HEK293T (cell line): ENCODE data around the gene SGMS1.

ENCODE experiments used
- BHLHE40 ChIP-seq: fragments of 450-650 bp; IDR thresholded peaks from 2 replicates; pipeline ENCODE4 v1.6.1; 2016; ENCODE audit warnings: mild to moderate bottlenecking, moderate library complexity, borderline replicate concordance
- ELF4 ChIP-seq: fragments of 450-650 bp; IDR thresholded peaks from 2 replicates; pipeline ENCODE4 v1.6.1; 2017; ENCODE audit warnings: antibody characterized with exemption
- LEF1 ChIP-seq: fragments of 450-650 bp; IDR thresholded peaks from 2 replicates; pipeline ENCODE4 v1.6.1; 2017; ENCODE audit warnings: mild to moderate bottlenecking, borderline replicate concordance
- SP1 ChIP-seq: fragments of 450-650 bp; IDR thresholded peaks from 2 replicates; pipeline ENCODE4 v1.6.1; 2017

- no peak for TF ChIP-seq SP1
- no peak for TF ChIP-seq ELF4
- no peak for TF ChIP-seq BHLHE40
- no peak for TF ChIP-seq LEF1
Measured at GRCh38 chr10:50471583-50471975, 152.2 kb downstream of the SGMS1 start.
